SK-N-SH treated with all-trans-retinoic acid at 6 μM for 48 hours (cell line): ENCODE results near the gene ADAM17.

Experiments used
- ATAC-seq: fragments of 200-7000 bp; cut with Tn5 transposase; 3 replicates; pipeline ENCODE4 v1.9.1; 2020; ENCODE audit warnings: mild to moderate bottlenecking, moderate library complexity
- ARNTL ChIP-seq: fragments of 450-650 bp; formaldehyde crosslinking; IDR thresholded peaks from 2 replicates; pipeline ENCODE4 v1.5.0; 2020; ENCODE audit warnings: low read depth, mild to moderate bottlenecking, moderate library complexity, borderline replicate concordance
- BACH2 ChIP-seq: fragments of 250-450 bp; sonication (Bioruptor Pico); IDR thresholded peaks from 2 replicates; pipeline ENCODE4 v1.9.0; 2021; ENCODE audit warnings: mild to moderate bottlenecking, borderline replicate concordance
- CSDC2 ChIP-seq: fragments of 250-450 bp; sonication (Bioruptor Pico); IDR thresholded peaks from 2 replicates; pipeline ENCODE4 v1.5.0; 2020; ENCODE audit warnings: mild to moderate bottlenecking, moderate library complexity
- CSRNP3 ChIP-seq: fragments of 250-450 bp; sonication (Bioruptor Pico); IDR thresholded peaks from 2 replicates; pipeline ENCODE4 v1.5.1; 2021; ENCODE audit warnings: mild to moderate bottlenecking, moderate library complexity
- ESRRG ChIP-seq: fragments of 250-450 bp; sonication (Bioruptor Pico); IDR thresholded peaks from 2 replicates; pipeline ENCODE4 v1.6.1; 2021; ENCODE audit warnings: mild to moderate bottlenecking
- GLIS3 ChIP-seq: fragments of 250-450 bp; sonication (Bioruptor Pico); IDR thresholded peaks from 2 replicates; pipeline ENCODE4 v1.5.0; 2020; ENCODE audit warnings: mild to moderate bottlenecking, moderate library complexity
- ISL1 ChIP-seq: fragments of 250-450 bp; sonication (Bioruptor Pico); IDR thresholded peaks from 2 replicates; pipeline ENCODE4 v2.1.2; 2022; ENCODE audit warnings: mild to moderate bottlenecking, moderate library complexity
- OSR1 ChIP-seq: fragments of 250-450 bp; sonication (Bioruptor Pico); IDR thresholded peaks from 2 replicates; pipeline ENCODE4 v1.8.0; 2022; ENCODE audit warnings: moderate library complexity, mild to moderate bottlenecking, inconsistent platforms
- PATZ1 ChIP-seq: fragments of 250-450 bp; sonication (Bioruptor Pico); IDR thresholded peaks from 2 replicates; pipeline ENCODE4 v1.8.0; 2020; ENCODE audit warnings: mild to moderate bottlenecking, moderate library complexity, borderline replicate concordance
- POU6F1 ChIP-seq: fragments of 250-450 bp; sonication (Bioruptor Pico); IDR thresholded peaks from 2 replicates; pipeline ENCODE4 v1.8.0; 2021; ENCODE audit warnings: low read depth, mild to moderate bottlenecking, moderate library complexity, borderline replicate concordance
- PPARA ChIP-seq: fragments of 250-450 bp; sonication (Bioruptor Pico); IDR thresholded peaks from 2 replicates; pipeline ENCODE4 v1.5.0; 2020; ENCODE audit warnings: mild to moderate bottlenecking, borderline replicate concordance
- RARB ChIP-seq: fragments of 250-450 bp; sonication (Bioruptor Pico); IDR thresholded peaks from 2 replicates; pipeline ENCODE4 v1.8.0; 2021; ENCODE audit warnings: mild to moderate bottlenecking, moderate library complexity
- SNAI2 ChIP-seq: fragments of 250-450 bp; sonication (Bioruptor Pico); IDR thresholded peaks from 2 replicates; pipeline ENCODE4 v1.5.0; 2020; ENCODE audit warnings: mild to moderate bottlenecking, moderate library complexity
- TCF4 ChIP-seq: fragments of 250-450 bp; sonication (Bioruptor Pico); IDR thresholded peaks from 2 replicates; pipeline ENCODE4 v1.8.0; 2021; ENCODE audit warnings: mild to moderate bottlenecking, moderate library complexity, borderline replicate concordance
- TOX ChIP-seq: fragments of 250-450 bp; sonication (Bioruptor Pico); IDR thresholded peaks from 2 replicates; pipeline ENCODE4 v1.8.0; 2021; ENCODE audit warnings: mild to moderate bottlenecking, moderate library complexity, borderline replicate concordance
- TSHZ2 ChIP-seq: fragments of 250-450 bp; sonication (Bioruptor Pico); IDR thresholded peaks from 2 replicates; pipeline ENCODE4 v1.5.0; 2020; ENCODE audit warnings: mild to moderate bottlenecking, moderate library complexity
- ZC3H10 ChIP-seq: fragments of 250-450 bp; sonication (Bioruptor Pico); IDR thresholded peaks from 2 replicates; pipeline ENCODE4 v1.5.1; 2021; ENCODE audit warnings: mild to moderate bottlenecking, moderate library complexity
- ZFP3 ChIP-seq: fragments of 250-450 bp; sonication (Bioruptor Pico); IDR thresholded peaks from 2 replicates; pipeline ENCODE4 v1.5.0; 2020; ENCODE audit warnings: mild to moderate bottlenecking, moderate library complexity
- ZFP30 ChIP-seq: fragments of 450-650 bp; formaldehyde crosslinking; IDR thresholded peaks from 2 replicates; pipeline ENCODE4 v1.5.0; 2022; ENCODE audit warnings: mild to moderate bottlenecking, moderate library complexity
- ZNF565 ChIP-seq: fragments of 450-650 bp; formaldehyde crosslinking; conservative IDR thresholded peaks from 2 replicates; pipeline ENCODE4 v1.5.0; 2020; ENCODE audit warnings: low read depth, mild to moderate bottlenecking, moderate library complexity

Gene ADAM17

GRCh38 chr2:9465170-9465569 is 90.5 kb downstream of the ADAM17 start:
- no peak for ATAC-seq
- TF ChIP-seq ESRRG (CRISPR knock-in tag), result no peak
- TF ChIP-seq, all 23 proteins: peak for 0

- peak; percentile 40; the same call in 2 of the 3 replicates for ATAC-seq
- TF ChIP-seq ZFP30 (CRISPR knock-in tag) (no peak), ISL1 (no peak), CSDC2 (CRISPR knock-in tag) (no peak)
These were observed 92.0 kb downstream of the ADAM17 start for GRCh38 chr2:9463698-9464034.

GRCh38 chr2:9462886-9463697 is 92.5 kb downstream of the ADAM17 start:
- TF ChIP-seq TCF4 (CRISPR knock-in tag), result no peak
- no peak for TF ChIP-seq OSR1 (CRISPR knock-in tag)
- TF ChIP-seq ISL1, result no peak
- no peak for TF ChIP-seq ZC3H10 (CRISPR knock-in tag)
- no peak for TF ChIP-seq RARB (CRISPR knock-in tag)
- ATAC-seq, result no peak

- ATAC-seq, result no peak
- TF ChIP-seq BACH2 (CRISPR knock-in tag) (no peak), GLIS3 (CRISPR knock-in tag) (no peak), RARB (CRISPR knock-in tag) (no peak), OSR1 (CRISPR knock-in tag) (no peak), ZFP3 (CRISPR knock-in tag) (no peak), PPARA (CRISPR knock-in tag) (no peak), PATZ1 (CRISPR knock-in tag) (no peak), POU6F1 (CRISPR knock-in tag) (no peak), TOX (no peak), TSHZ2 (CRISPR knock-in tag) (no peak), ZC3H10 (CRISPR knock-in tag) (no peak)
These were observed 93.3 kb downstream of the ADAM17 start for GRCh38 chr2:9462313-9462712.

GRCh38 chr2:9461079-9461478 is 94.6 kb downstream of the ADAM17 start:
- ATAC-seq, result no peak
- TF ChIP-seq RARB (CRISPR knock-in tag), result no peak
- TF ChIP-seq TSHZ2 (CRISPR knock-in tag), result no peak
- no peak for TF ChIP-seq ZNF565 (CRISPR knock-in tag)
- TF ChIP-seq POU6F1 (CRISPR knock-in tag), result no peak
- TF ChIP-seq ARNTL (CRISPR knock-in tag), result no peak
- TF ChIP-seq TCF4 (CRISPR knock-in tag), result no peak
- no peak for TF ChIP-seq ZFP3 (CRISPR knock-in tag)
- no peak for TF ChIP-seq TOX
- TF ChIP-seq CSRNP3 (CRISPR knock-in tag), result no peak
- TF ChIP-seq SNAI2 (CRISPR knock-in tag), result no peak
- TF ChIP-seq ISL1, result no peak
- TF ChIP-seq PPARA (CRISPR knock-in tag), result no peak
